ENCODE data around the gene SMNDC1.

Gene SMNDC1

GRCh38 chr10:110244550-110244949 is 60.2 kb downstream of the SMNDC1 start:
- DNase-seq = no peak

- no peak for DNase-seq
Observed at GRCh38 chr10:110242511-110242910, 62.2 kb downstream of the SMNDC1 start.

GRCh38 chr10:110241841-110242240 is 62.9 kb downstream of the SMNDC1 start:
- no peak for DNase-seq

GRCh38 chr10:110241407-110241806 is 63.3 kb downstream of the SMNDC1 start:
- DNase-seq = no peak
